Epithelial cell of proximal tubule (primary cell): ENCODE measurements around the gene GBX2. TPM values are rescaled to one million over a fixed set of nuclear protein-coding genes. Genes with fewer than 3 reads are reported as not detected.
"Not testable (repeated sequence)": the region's sequence is repeated elsewhere in the genome, so short reads cannot be mapped to it uniquely, and the experiment has no call there.

Source experiments
- DNase-seq: peaks from one replicate; pipeline ENCODE4 v3.0.0-alpha.2; 2011; ENCODE audit warnings: low read depth
- H3K4me3 ChIP-seq: 2 replicates; pipeline ENCODE4 v1.5.1; 2011; ENCODE audit warnings: low read depth, mild to moderate bottlenecking, low read length
- CTCF ChIP-seq: conservative IDR thresholded peaks from 2 replicates; pipeline ENCODE4 v1.5.1; 2012; ENCODE audit warnings: low read depth, mild to moderate bottlenecking, low read length
- total RNA-seq: library from RNA; depleted of rRNA; stranded (reverse); fragments of >200 nt; gene quantifications from 2 replicates; pipeline ENCODE4 v1.2.3, GENCODE V29; 2015

Gene GBX2
- total RNA-seq, 1 donor from 2014 or later, result 4.8 TPM

GRCh38 chr2:236155406-236155805 is 12.8 kb downstream of the GBX2 start:
- no peak for TF ChIP-seq CTCF
- H3K4me3 ChIP-seq, result no peak overlapping the region
- no peak for DNase-seq

GRCh38 chr2:236146436-236146835 is 21.8 kb downstream of the GBX2 start:
- no peak overlapping the region for H3K4me3 ChIP-seq
- no peak for TF ChIP-seq CTCF
- DNase-seq, result no peak

- no peak for TF ChIP-seq CTCF
- no peak for DNase-seq
- H3K4me3 ChIP-seq, result no peak overlapping the region
Observed at GRCh38 chr2:236143811-236144210, 24.4 kb downstream of the GBX2 start.

- not testable (repeated sequence) for H3K4me3 ChIP-seq, DNase-seq
Observed at GRCh38 chr2:236141616-236142015, 26.6 kb downstream of the GBX2 start.

- TF ChIP-seq CTCF, result no peak
- H3K4me3 ChIP-seq, result no peak overlapping the region
- no peak for DNase-seq
Observed at GRCh38 chr2:236137066-236137465, 31.1 kb downstream of the GBX2 start.

GRCh38 chr2:236136538-236136937 is 31.6 kb downstream of the GBX2 start:
- DNase-seq, result no peak
- no peak overlapping the region for H3K4me3 ChIP-seq
- no peak for TF ChIP-seq CTCF

- DNase-seq, result no peak
- H3K4me3 ChIP-seq, result no peak overlapping the region
- peak; percentile 7 for TF ChIP-seq CTCF
Observed at GRCh38 chr2:236133410-236134012, 34.7 kb downstream of the GBX2 start.
